Stomach smooth muscle (tissue), 2 donors: ENCODE measurements around the gene SPTBN1.
"Not testable (repeated sequence)": the region's sequence is repeated elsewhere in the genome, so short reads cannot be mapped to it uniquely, and the experiment has no call there.

Experiments
- H3K27ac ChIP-seq: one replicate; pipeline ENCODE4 v1.7.0; 2013; ENCODE audit warnings: mild to moderate bottlenecking, low read length, inconsistent platforms
- H3K27me3 ChIP-seq, 2 donors: one replicate each; pipeline ENCODE4 v1.7.0; 2013; ENCODE audit warnings: low read length in 2 of 2; ENCODE audit not compliant: insufficient read depth in 2 of 2, control insufficient read depth in 1 of 2
- H3K36me3 ChIP-seq, 2 donors: one replicate each; pipeline ENCODE4 v1.7.0; 2013; ENCODE audit warnings: low read length in 2 of 2; ENCODE audit not compliant: control insufficient read depth in 2 of 2, insufficient read depth in 2 of 2
- H3K4me1 ChIP-seq: one replicate; pipeline ENCODE4 v1.7.0; 2013; ENCODE audit warnings: low read length; ENCODE audit not compliant: control insufficient read depth, insufficient read depth
- H3K4me3 ChIP-seq, 2 donors: one replicate each; pipeline ENCODE4 v1.7.0; 2013; ENCODE audit warnings: low read length in 2 of 2
- H3K9ac ChIP-seq, 2 donors: one replicate each; pipeline ENCODE4 v1.7.0; 2013; ENCODE audit warnings: low read length in 2 of 2, mild to moderate bottlenecking in 1 of 2
- H3K9me3 ChIP-seq, 2 donors: one replicate each; pipeline ENCODE4 v1.7.0; 2013; ENCODE audit warnings: low read length in 2 of 2; ENCODE audit not compliant: control insufficient read depth in 2 of 2
- donor health status: healthy.
- donor health status: Pancreatic carcinoma.

Gene SPTBN1

GRCh38 chr2:54526226-54526879 lies 70.2 kb downstream of the SPTBN1 start:
- Histone ChIP-seq H3K27ac (no peak overlapping the region), H3K4me1 (peaks cover 11% of the 10 kb centered on the region), H3K36me3 (peaks cover 9 to 14% of the 10 kb centered on the region in 2 donors), H3K27me3 (no peaks in the 10 kb centered on the region), H3K4me3 (no peak overlapping the region), H3K9me3 (no peaks in the 10 kb centered on the region), H3K9ac (no peak overlapping the region)

GRCh38 chr2:54528311-54528955 lies 72.3 kb downstream of the SPTBN1 start:
- Histone ChIP-seq H3K4me1 (peaks cover 11% of the 10 kb centered on the region), H3K27ac (no peak overlapping the region), H3K4me3 (no peak overlapping the region), H3K9ac (no peak overlapping the region), H3K27me3 (no peaks in the 10 kb centered on the region), H3K9me3 (no peaks in the 10 kb centered on the region), H3K36me3 (peaks cover 9 to 16% of the 10 kb centered on the region in 2 donors)

- H3K9me3 ChIP-seq, H3K4me3 ChIP-seq, H3K27ac ChIP-seq: not testable (repeated sequence)
These were observed 73.4 kb downstream of the SPTBN1 start for GRCh38 chr2:54529518-54529917.

GRCh38 chr2:54529935-54530334 lies 73.8 kb downstream of the SPTBN1 start:
- Histone ChIP-seq H3K36me3 (peaks cover 9 to 19% of the 10 kb centered on the region in 2 donors), H3K9me3 (no peaks in the 10 kb centered on the region), H3K9ac (no peak overlapping the region), H3K4me3 (no peak overlapping the region), H3K4me1 (peaks cover 5% of the 10 kb centered on the region), H3K27ac (no peak overlapping the region), H3K27me3 (no peaks in the 10 kb centered on the region)

More at GRCh38 chr2:54529518-54529917, 73.4 kb downstream of the SPTBN1 start:
- H3K9ac ChIP-seq, H3K27me3 ChIP-seq, H3K4me1 ChIP-seq: not testable (repeated sequence)
- peaks cover 9 to 19% of the 10 kb centered on the region in 2 donors for H3K36me3 ChIP-seq

DNA sequence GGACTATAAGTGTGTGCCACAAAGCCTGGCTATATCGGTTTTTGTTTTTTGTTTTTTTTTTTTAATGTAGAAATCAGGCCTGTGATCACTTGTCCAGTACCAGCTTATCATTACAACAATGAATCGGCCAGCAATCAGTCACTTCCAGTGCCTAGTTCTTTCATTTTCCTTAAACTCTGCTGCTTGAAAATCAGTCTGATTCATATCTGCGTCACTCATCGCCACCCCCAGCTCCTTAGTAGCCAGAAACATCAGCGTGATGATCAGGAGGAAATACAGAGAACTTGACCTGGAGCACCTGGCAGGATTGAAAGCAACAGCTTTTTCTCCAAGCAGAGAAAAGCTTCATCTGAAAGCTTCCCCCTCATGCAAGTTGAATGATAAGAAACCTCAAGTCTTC lies 75.4 kb downstream of the SPTBN1 start:
- no peak overlapping the region for H3K27ac ChIP-seq
- H3K9me3 ChIP-seq: no peaks in the 10 kb centered on the region
- no peak overlapping the region for H3K9ac ChIP-seq
- peaks cover 5% of the 10 kb centered on the region for H3K4me1 ChIP-seq
- peaks cover 9 to 14% of the 10 kb centered on the region in 2 donors for H3K36me3 ChIP-seq
- H3K4me3 ChIP-seq: no peak overlapping the region
- H3K27me3 ChIP-seq: no peaks in the 10 kb centered on the region

DNA sequence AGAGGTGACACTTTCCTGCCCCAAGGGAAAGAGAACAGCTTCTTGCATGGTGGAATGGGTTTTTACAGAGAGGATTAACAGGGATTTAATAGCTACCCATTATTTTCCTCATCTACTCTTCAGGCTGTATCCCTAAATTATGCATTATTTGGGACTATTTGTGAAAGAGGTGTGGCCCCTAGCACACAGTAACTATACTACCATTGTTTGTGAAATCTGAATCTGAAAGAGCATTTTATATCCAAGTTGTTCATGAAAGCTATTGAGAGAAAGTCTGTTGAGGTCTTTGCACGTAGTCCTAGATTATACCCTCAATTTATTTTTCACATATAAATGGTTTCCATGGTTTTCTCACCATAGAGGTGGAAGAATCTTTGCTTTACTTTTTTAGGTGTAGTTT lies 78.1 kb downstream of the SPTBN1 start:
- Histone ChIP-seq H3K4me3 (no peak overlapping the region), H3K36me3 (peaks cover 3 to 13% of the 10 kb centered on the region in 2 donors), H3K27me3 (no peaks in the 10 kb centered on the region), H3K9ac (no peak overlapping the region), H3K27ac (no peak overlapping the region), H3K9me3 (no peaks in the 10 kb centered on the region), H3K4me1 (peaks cover 3% of the 10 kb centered on the region)

DNA sequence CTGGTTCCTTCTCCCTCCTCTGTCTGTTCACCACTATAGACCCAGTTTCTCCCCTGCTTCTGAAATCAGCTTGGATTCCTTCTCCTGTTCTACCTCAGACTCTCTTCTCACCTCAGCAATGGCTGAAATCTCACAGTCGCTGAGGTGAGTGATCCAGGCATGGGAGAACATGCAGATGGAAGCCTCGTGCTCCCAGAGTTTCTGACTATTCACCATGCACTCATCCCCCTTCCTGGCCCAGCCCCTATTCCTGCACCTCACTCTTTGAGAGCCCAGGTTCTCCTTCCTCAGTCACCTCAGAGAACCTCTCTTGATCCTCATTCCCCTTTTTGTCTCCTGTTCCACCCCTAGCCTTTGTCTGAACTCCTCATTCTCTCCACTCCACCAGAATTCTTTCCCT lies 78.5 kb downstream of the SPTBN1 start:
- peaks cover 3% of the 10 kb centered on the region for H3K4me1 ChIP-seq
- H3K27me3 ChIP-seq: no peaks in the 10 kb centered on the region
- no peak overlapping the region for H3K27ac ChIP-seq
- H3K9ac ChIP-seq: no peak overlapping the region
- H3K36me3 ChIP-seq: peaks cover 0 to 13% of the 10 kb centered on the region in 2 donors
- H3K4me3 ChIP-seq: no peak overlapping the region
- no peaks in the 10 kb centered on the region for H3K9me3 ChIP-seq

GRCh38 chr2:54535599-54536195 lies 79.6 kb downstream of the SPTBN1 start:
- no peaks in the 10 kb centered on the region for H3K27me3 ChIP-seq
- no peaks in the 10 kb centered on the region for H3K9me3 ChIP-seq
- H3K27ac ChIP-seq: no peak overlapping the region
- peaks cover 8% of the 10 kb centered on the region for H3K4me1 ChIP-seq
- no peak overlapping the region for H3K4me3 ChIP-seq
- H3K9ac ChIP-seq: no peak overlapping the region
- H3K36me3 ChIP-seq: peaks cover 0 to 9% of the 10 kb centered on the region in 2 donors

DNA sequence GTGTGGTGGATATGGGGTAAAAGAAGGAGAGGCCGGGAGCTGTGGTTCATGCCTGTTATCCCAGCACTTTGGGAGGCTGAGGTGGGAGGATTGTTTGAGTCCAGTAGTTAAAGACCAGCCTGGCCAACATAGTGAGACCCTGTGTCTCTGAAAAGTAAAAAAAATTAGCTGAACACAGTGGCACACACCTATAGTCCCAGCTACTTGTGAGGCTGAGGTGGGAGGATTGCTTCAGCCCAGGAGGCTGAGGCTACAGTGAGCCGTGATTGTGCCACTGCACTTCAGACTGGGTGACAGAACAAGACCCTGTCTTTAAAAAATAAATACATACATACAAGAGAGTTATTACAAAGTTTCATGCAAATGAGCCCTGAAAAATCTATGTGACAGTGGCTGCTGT lies 80.6 kb downstream of the SPTBN1 start:
- H3K27me3 ChIP-seq: no peaks in the 10 kb centered on the region
- no peak overlapping the region for H3K4me3 ChIP-seq
- peaks cover 8% of the 10 kb centered on the region for H3K4me1 ChIP-seq
- no peak overlapping the region for H3K27ac ChIP-seq
- H3K9me3 ChIP-seq: no peaks in the 10 kb centered on the region
- no peak overlapping the region for H3K9ac ChIP-seq
- H3K36me3 ChIP-seq: peaks cover 0 to 6% of the 10 kb centered on the region in 2 donors

DNA sequence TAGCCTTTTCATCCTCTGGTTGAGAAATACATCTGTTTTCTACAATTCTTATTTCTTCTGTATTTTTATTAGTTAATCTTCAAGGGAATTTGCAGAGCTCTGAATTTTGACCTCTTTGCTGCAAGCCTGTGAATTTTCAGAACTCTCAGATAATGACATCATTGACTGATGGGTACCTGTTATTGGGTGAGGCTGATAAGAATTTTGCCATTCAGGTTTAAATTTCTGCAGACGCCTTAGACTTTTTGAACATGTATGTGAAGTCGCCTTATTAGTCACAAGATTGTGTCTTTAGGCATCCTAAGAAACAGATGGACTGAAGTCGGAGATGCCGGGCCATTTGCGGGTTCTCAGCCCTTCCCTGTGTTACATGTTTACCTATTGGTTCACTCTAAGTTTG lies 82.4 kb downstream of the SPTBN1 start:
- Histone ChIP-seq H3K27me3 (no peaks in the 10 kb centered on the region), H3K4me1 (peaks cover 8% of the 10 kb centered on the region), H3K36me3 (peaks cover 0 to 6% of the 10 kb centered on the region in 2 donors), H3K9ac (no peak overlapping the region), H3K9me3 (no peaks in the 10 kb centered on the region), H3K27ac (no peak overlapping the region), H3K4me3 (no peak overlapping the region)

DNA sequence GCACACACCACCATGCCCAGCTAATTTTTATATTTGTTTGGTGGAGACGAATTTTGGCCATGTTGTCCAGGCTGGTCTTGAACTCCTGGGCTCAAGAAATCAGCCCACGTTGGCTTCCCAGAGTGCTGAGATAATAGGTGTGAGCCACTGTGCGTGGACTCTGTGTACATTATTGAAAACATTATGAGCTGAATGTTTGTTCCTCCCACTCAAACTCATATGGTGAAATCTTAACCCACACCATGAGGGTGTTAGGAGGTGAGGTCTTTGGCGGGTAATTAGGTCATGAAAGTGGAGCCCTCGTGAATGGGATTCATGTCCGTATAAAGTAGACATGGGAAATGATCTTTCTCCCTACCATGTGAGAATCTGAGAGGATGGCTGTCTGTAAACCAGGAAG lies 83.6 kb downstream of the SPTBN1 start:
- Histone ChIP-seq H3K27ac (no peak overlapping the region), H3K4me3 (no peak overlapping the region), H3K4me1 (peaks cover 8% of the 10 kb centered on the region), H3K9me3 (no peaks in the 10 kb centered on the region), H3K36me3 (peaks cover 0 to 3% of the 10 kb centered on the region in 2 donors), H3K27me3 (no peaks in the 10 kb centered on the region), H3K9ac (no peak overlapping the region)
